Erythroblast (primary cell): Measurements from ENCODE around the gene ADAMTSL2.

Experiments
- GATA1 ChIP-seq: IDR thresholded peaks from 2 replicates; pipeline ENCODE4 v1.6.1; 2011; ENCODE audit warnings: low read depth, mild to moderate bottlenecking, control low read depth, low read length, moderate library complexity
- POLR2A ChIP-seq: IDR thresholded peaks from 2 replicates; pipeline ENCODE4 v1.6.1; 2011; ENCODE audit warnings: mild to moderate bottlenecking, low read length

DNA sequence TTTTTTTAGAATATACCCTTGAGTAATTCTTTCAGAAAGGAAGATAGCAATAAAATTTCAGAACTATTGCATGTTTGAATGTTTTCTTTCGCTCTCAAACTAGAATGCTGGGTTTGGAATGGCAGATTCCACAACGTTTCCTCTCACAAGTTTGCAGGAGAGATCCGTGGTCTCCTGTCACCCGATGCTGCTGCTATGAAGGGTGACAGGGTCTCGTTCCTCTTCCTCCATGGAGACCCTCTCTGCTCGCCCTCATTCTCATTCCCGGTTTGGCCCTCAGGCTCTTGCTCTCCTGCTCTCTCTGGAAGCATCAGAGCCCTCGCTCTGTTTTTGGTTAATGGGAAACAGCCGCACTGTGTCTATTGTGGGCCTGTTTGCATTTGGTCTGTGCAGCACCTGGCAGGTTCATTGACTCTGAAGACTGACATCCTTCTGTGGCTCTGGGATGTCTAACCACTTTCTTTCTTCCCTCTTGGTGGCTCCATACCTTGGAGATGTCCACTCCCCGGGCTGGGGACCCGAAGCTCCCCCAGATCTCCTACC is 87.3 kb downstream of the ADAMTSL2 start:
- TF ChIP-seq POLR2A, result no peak
- TF ChIP-seq GATA1, result no peak
